Stimulated activated CD4-positive, alpha-beta T cell treated with anti-CD3 and anti-CD28 coated beads, Interleukin-2, amount 100 ng/mL, for 24 hours (primary cell): ENCODE results near the gene OR10G6.
"Not testable (repeated sequence)": the region's sequence is repeated elsewhere in the genome, so short reads cannot be mapped to it uniquely, and the experiment has no call there.

Experiments
- DNase-seq, 2 donors: peaks; one replicate each; pipeline ENCODE4 v3.0.0-alpha.2; 2020

OR10G6 gene, protein sequence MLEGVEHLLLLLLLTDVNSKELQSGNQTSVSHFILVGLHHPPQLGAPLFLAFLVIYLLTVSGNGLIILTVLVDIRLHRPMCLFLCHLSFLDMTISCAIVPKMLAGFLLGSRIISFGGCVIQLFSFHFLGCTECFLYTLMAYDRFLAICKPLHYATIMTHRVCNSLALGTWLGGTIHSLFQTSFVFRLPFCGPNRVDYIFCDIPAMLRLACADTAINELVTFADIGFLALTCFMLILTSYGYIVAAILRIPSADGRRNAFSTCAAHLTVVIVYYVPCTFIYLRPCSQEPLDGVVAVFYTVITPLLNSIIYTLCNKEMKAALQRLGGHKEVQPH

DNA sequence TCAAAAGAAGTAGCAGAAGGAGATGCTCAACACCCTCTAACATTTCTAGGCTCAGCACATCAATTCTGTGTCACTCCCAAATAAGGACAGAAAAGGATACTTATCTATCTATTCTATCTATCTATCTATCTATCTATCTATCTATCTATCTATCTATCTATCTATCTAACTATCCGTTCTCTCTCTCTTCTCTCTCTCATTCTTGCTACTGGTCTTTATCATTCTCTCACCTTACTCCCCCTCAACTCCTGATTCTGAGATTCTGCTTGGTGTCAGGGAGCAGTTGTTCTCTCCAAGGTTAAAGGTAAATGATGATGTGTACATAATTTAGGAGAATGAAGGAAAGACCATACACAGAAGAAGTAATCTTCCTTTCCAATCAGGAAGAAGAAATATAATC, at the start of gene OR10G6:
Gene OR10G6 (minus strand): TSS at position 43 of the 400 bp plus-strand sequence. CDS start 0 bp downstream, at position 43.
- no peak for DNase-seq

- DNase-seq: no peak
Measured at GRCh38 chr11:124043420-124043819, 48.5 kb upstream of the OR10G6 start.

GRCh38 chr11:124041254-124041653, 46.3 kb upstream of the OR10G6 start, which contains the start of gene OR10G7:
OR10G7 (minus strand) TSS chr11:124041325; CDS start chr11:124039001, 2,324 bp downstream.
- no peak for DNase-seq

DNA sequence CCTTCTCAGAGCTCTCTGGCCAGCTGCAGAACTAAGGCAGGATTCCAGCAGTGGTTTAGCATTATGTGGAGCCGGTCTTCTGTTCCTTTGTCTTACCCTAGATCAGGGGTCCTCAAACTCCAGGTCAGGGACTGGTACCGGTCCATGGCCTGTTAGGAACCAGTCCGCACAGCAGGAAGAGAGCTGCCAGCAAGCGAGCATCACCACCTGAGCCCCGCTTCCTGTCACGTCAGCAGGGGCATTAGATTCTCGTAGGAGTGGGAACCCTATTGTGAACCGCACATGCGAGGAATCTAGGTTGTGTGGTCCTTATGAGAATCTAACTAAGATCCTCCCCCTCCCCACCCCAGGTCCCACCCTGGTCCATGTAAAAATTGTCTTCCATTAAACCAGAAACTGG, 44.6 kb upstream of the OR10G6 start:
- DNase-seq: no peak

GRCh38 chr11:124036666-124037065, 41.7 kb upstream of the OR10G6 start:
- no peak for DNase-seq

DNA sequence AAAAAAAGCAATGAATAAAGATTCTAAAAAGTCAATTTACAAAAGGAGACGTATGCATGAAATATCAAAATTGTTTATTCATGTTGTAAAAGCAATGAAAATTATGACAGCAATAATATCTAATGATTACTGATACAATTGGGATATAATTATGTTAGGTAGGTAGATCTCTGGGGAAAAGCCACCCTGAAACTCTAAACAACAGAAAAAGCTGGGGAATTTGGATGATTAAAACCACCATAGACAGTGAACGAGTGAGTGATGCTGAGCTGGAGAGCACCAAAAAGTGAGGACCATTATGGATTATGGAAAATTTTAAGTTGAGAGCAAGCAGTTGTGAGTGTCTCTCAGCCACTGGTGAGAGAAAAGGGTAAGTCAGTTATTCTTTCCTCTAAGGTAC, 31.5 kb upstream of the OR10G6 start, which contains the start of gene OR10G8:
Gene OR10G8 (plus strand): TSS at position 301 of the 400 bp plus-strand sequence. CDS start 2,825 bp downstream, outside the sequence.
- DNase-seq: no peak

- DNase-seq: not testable (repeated sequence)
Measured at GRCh38 chr11:124015837-124016236, 20.9 kb upstream of the OR10G6 start.

DNA sequence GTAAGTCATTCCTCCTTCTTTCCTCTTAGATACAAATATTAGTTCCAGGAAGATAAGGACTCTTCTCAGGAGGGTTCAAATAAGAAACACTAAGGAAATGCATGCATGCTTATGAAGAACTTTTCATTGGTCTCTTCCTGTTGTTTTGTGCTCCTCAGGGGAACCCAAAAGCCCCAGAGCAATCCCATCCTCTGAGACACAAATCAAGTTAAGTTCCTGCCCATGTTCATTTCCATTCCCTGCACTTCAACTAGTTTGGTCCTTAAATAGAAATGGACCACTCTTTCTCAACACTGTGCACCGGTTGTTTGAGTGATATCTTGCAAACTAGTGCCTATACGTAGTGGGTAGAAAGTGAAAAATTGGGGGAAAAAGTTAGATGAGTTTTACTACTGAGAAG, 17.7 kb upstream of the OR10G6 start, which contains the start of gene OR10G4:
Gene OR10G4 (plus strand): TSS at position 301 of the 400 bp plus-strand sequence. CDS start 2,578 bp downstream, outside the sequence.
- DNase-seq: no peak

- no peak for DNase-seq
Measured at GRCh38 chr11:123979311-123979710, 15.7 kb downstream of the OR10G6 start.

DNA sequence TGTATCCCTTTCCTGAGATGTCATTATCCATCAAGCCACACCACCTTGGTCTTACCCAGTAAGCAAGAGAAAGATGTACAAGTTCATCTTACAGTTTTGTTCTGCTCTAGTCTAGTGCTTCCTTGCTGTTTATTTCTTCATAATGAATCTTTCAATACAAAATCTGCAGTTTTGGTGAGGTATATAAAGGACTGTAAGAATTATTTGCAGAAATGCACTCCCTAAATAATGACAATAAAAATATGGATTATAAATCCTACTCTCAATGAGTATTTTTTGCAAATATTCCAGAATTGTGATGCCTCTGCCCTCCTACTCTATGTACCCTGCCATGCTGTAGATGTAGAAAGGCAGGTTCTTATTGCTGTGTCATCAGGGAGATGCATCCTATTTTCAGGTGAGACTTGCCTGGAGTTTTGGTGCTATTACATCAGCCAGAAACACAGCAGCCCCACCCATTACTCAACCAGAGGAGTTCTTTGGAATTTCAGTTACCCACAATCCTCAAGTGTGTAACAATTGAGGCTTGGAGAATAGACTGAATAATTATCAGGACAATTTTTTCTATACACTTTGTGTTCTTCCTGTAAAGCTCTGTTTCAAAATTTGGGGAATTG, 17.1 kb downstream of the OR10G6 start, which contains the start of gene OR10S1:
Gene OR10S1 (minus strand): TSS at position 51 of the 617 bp plus-strand sequence. CDS start 117 bp downstream, outside the sequence.
- no peak for DNase-seq

GRCh38 chr11:123976770-123977560, 18.0 kb downstream of the OR10G6 start:
- no peak for DNase-seq

- DNase-seq: no peak
Measured at GRCh38 chr11:123973816-123974215, 21.1 kb downstream of the OR10G6 start.

- no peak for DNase-seq
Measured at GRCh38 chr11:123956752-123957151, 38.2 kb downstream of the OR10G6 start.

GRCh38 chr11:123945132-123945531, 49.8 kb downstream of the OR10G6 start:
- DNase-seq: no peak
